Fibroblast of skin of back (primary cell): ENCODE results near the gene SASH3.
A peak's percentile ranks its signal among the peaks of the same experiment; 100 is the strongest.

Source experiments
- DNase-seq: peaks from one replicate; pipeline ENCODE4 v3.0.0-alpha.2; 2013

The SASH3 gene

DNA sequence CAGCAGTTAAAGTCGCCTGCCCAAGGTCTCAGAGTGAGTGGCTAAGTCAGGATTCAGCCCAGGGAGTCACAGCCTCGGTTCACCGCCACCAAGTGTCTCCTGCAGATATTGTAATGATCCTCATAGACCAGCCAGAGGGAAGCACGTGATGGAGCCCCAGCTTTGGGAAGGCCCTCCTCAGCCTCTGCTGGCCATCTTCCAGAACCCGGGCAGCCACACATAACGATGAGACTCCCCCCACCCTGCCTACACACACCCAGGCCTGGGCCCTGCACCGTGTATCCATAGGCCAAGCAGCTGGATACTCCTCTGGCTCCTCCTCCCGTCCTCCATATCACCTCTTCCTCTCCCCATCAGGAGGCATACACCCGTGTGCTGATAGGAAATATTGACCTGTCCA is 19.6 kb upstream of the SASH3 start:
- DNase-seq = no peak

DNA sequence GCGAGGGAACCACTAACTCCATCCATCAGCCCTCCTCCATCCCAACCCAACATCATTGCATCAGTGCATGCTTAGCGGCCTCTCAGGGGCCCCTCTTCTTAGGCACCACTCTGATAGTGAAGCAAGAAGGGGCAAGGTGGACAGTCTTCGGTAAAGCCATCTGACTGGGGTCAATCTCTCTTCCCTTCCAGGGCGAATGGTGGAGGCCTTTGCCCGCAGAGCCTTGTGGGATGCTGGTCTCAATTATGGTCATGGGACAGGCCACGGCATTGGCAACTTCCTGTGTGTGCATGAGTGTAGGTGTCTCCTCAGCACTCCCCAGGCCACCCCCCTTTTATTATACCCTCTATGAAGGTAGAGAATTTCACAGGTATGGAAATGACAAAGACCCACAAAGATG is 18.8 kb upstream of the SASH3 start:
- no peak for DNase-seq

DNA sequence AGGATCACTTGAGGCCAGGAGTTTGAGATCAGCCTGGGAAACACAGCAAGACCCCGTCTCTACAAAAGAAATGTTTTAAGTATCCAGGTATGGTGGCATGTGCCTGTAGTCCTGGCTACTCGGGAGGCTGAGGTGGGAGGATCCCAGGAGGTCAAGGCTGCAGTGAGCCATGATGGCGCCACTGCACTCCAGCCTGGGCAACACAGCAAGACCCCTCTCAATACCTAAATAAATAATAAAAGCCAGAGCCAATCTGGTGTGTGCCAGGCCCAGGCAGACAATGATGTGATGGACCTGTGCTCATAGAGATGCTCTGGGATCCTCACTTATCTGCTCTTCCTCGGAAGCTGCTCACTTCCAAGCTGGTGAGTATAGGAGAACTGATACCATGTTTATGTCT is 18.2 kb upstream of the SASH3 start:
- no peak for DNase-seq

DNA sequence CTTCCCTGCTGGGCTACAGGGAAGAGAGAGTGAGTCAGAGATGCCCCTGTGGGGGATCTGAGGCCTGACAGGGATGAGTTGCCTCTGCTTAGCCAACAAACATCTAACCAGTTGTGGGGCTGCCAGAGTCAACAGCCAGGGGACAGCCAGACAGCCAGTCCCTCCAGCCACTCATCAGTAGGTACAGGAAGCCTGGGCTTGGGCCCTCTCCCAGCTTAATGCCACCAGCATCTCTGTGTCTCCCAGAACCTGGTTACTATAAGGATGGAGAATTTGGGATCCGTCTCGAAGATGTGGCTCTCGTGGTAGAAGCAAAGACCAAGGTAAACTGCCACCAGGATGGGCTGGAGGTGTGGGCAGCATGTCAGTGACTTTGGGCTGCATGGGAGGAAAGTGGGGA is 17.3 kb upstream of the SASH3 start:
- peak; percentile 15 for DNase-seq

DNA sequence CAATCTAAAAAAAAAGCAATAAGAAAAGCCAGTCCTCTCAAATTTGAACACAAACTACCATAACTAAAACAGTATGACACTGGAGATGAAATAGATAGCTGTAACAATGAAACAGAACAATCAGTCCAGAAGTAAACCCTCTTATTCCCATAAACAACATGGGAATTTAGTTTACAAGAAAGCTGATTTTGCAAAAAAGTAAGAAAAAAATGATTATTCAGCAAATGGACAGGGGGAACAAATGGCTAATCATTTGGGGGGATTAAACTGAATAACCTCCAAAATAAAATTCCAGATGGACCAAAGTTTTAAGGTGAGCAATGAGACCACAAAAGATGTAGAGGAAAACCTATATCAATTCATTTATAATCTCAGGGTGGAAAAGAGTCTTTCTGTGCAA is 16.1 kb upstream of the SASH3 start:
- DNase-seq = no peak

DNA sequence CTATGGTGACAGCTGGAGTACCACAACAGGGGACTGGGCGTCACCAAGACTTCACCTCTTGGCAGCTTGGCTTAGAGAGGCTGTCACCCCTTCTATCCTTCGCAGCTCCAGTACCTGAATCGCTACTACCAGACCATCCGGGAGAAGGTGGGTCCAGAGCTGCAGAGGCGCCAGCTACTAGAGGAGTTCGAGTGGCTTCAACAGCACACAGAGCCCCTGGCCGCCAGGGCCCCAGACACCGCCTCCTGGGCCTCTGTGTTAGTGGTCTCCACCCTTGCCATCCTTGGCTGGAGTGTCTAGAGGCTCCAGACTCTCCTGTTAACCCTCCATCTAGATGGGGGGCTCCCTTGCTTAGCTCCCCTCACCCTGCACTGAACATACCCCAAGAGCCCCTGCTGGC is 11.6 kb upstream of the SASH3 start:
- no peak for DNase-seq

DNA sequence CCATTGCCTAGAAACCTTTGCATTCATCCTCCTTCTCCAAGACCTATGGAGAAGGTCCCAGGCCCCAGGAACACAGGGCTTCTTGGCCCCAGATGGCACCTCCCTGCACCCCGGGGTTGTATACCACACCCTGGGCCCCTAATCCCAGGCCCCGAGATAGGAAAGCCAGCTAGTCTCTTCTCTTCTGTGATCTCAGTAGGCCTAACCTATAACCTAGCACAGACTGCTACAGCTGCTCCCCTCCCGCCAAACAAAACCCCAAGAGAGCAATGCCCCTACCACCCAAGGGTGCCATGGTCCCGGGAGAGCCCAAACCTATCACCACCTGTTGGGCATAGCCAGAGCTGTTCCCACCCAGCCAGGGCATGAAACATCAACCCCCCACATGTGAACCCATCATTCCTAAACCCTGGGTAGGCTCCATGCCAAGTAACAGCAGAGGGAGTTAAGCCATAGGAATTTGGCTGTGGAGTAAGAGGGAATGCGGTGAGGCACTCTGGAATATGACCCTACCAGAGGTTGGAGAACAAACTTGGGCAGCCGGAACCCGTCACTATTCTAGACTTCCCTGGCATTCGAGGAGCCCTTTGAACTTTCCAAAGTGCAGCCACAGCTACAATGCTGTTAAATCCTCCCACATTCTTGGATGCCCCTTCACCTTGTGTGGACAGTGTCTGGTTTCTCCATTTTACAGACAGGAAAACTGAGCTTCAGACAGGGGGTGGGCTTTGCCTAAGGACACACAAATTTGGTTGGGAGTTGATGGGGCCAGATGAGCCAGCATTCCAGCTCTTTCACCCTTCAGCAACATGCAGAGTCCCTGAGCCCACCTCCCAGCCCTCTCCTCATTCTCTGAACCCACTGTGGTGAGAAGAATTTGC is 10.9 kb upstream of the SASH3 start:
- DNase-seq = peak; percentile 32

DNA sequence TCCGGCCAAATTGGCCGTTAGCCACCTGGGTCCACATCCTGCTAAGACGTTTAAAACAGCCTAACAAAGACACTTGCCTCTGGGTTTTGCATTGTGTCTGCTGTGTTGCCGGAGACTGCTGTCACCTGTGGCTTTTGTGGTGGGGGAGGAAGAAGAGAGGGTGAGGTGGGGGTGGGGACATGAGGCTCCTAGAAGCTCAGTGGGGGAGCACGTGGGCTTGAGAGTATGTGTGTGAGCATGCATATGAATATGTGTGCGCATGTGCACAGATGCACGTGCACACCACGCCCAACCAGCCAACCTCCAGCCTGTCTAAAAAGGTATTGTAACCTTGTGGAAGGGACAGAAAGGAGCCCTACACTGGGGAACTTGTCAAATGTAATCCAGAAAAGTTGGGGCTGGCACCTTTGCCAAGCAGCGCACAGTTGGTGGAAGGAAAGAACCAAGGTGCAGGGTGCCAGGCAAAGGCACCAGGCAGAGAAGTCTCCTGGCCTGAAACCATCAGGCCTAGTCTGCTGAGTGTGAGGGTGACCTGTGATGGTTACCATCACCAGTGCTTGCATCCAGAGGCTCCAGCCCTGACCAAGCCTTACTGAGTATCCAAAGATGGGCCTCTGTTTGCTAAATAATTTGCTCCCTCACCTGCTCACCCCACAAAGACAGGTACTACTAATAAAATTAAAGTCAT is 10.1 kb upstream of the SASH3 start:
- DNase-seq = no peak

DNA sequence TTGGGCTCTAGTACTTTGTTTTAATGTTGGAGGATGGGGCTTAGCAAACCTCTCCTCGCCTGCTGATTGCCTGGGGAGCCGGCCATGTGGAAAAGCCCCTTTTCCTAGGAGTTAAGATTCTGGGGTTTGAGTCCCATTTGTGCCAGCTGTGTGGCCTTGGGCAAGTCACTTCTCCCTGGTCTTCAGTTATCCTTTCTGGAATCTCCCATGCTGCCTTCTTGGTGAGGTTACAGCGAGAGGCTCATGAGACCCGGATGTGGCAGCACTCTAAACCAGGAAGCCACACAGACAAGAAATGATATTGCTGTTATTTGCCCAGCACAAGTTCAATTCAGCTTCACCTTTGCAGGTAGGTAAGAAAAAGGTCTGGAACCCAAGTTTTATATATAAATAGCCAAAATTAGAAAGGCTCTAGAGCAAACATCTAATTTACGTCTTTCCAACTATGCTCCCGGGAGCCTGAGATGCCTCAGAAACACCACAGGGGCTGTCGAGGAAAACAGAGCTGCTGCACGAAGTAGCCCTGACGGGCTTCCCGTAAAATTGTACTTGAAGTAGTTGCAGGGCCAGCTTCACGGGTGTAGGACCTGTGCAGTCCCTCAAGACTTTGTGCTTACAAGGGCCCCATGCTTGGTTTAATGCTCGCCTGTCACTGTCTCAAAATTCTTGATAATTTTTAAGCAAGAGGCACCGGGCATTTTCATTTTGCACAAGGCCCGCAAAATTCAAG is 8.3 kb upstream of the SASH3 start:
- DNase-seq = no peak

DNA sequence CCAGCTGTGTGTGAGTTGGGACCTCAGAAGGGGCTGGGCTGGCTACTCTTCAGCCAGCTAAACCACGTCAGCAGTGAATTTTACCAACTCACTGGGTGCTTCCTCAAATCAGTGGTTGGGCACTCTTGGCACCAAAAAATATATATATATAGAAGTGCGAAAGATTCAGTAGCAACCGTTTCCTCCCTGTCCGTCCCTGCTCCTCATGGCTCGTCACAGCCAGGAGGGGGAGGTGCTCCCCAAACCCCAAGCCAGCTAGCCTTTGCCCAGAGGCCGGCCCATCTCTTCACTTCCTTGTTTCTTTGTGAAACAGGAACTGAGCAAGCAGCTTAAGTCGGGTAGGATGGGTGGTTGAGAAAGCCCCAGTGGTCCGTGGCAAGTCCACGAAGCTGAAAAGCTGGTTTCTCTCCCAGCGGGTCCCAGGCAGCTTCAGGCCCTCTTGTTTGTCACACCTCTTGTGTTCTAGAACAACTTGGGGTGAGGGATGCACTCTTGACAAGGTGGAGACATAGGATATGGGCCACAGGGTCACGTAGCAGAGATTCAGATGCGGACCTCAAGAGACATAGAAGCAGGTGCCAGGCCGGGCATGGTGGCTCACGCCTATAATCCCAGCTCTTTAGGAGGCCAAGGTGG is 6.8 kb upstream of the SASH3 start:
- DNase-seq = no peak

DNA sequence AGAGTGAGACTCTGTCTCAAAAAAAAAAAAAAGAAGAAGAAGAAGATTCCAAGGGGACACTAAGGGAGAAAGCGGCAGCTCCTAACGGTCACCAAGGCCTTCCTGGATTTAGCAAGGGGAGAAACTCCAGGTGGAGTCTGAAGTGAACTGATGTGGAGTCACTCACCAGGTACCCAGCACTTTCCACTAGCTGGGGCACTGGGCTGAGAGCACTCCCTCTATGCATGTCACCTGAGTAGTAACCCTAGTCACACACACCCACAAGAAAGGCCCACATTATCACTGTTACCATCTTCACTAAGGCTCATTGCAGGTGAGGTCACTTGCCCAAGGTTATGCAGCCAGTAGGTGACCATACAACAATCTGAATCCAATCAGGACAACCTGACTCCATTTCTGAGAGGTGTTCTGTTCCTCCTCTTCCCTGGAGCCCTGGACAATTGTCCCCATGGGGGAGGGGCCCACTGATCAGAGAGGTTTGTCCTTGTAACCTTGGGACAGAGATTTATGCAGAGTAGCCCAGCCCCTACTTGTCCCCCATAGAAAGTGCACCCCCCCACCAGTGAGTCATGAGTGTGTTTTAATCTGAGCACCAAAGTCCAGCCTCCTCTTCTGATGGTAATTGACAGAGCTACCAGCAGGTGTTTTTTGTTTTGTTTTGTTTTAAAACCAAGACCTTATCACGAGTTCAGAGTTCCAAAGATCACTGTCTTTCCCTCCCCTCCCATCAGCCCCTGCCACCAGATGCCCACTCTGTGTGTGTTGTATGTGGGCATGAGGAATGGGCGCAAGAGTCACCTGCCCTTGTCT is 5.9 kb upstream of the SASH3 start:
- DNase-seq = no peak

DNA sequence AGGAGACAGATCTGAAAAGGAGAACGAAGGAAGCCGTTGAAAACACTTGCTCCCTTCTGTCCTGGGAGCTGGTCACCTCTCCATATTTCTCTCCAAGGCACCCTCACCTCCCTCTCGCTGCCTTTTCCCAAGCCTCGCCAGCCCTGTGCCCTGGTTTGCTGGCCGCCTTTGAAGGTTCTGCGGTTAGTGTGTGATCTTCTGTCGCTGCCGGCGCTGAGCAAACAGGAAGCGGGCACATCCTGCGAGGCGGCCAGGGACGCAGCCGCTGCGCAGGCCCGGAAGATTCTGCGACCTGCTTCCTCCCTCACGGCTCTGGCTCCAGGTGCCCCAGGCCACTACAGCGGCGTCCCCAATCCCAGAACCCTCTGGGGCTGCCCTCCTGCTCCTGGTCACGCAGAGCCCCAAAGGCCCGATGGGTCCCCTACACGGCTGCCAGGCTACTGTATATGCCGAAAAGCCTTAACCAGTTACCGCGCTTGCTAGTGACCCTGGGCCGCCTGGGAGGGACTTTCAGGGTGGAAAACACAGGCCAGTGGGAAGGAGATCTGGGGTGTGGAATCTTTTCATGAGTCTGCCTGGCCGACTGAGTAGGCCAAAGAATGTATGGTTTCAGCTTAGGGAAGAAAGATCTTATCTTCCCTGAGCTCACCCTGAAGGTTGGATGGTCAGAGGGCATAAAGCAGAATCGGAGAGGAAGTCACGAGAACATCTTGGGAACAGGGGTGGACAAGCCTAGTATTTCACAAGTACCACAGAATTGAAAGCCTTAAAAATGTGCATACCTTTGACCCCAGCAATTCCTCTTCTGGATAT is 2.3 kb upstream of the SASH3 start:
- DNase-seq = peak; percentile 4

DNA sequence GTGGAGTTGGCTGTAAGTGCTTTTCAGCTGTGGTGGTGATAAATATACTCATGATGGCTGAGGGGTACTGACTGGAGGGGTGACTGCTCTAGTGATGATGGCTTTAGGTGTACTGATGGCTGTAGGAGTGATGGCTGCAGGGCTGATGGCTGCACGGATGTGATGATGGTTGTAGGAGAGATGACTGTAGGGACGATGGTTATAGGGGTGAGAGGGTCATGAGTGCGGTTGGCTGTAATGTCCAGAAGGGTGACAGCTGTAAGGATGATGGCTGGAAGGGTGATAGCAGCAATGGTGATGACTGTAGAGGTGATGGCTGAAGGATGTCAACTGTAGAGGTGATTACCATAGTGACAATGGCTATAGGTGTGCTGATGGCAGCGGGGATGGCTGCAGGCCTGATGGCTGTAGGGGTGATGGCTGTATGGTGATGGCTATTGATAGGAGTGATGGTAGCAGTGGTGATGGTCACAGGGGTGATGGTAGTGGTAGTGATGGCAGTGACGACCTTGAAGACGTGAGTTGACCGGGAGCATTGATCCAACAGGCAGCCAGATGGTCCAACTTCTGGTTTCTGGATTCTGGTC is 570 bp upstream of the SASH3 start:
- DNase-seq = no peak

DNA sequence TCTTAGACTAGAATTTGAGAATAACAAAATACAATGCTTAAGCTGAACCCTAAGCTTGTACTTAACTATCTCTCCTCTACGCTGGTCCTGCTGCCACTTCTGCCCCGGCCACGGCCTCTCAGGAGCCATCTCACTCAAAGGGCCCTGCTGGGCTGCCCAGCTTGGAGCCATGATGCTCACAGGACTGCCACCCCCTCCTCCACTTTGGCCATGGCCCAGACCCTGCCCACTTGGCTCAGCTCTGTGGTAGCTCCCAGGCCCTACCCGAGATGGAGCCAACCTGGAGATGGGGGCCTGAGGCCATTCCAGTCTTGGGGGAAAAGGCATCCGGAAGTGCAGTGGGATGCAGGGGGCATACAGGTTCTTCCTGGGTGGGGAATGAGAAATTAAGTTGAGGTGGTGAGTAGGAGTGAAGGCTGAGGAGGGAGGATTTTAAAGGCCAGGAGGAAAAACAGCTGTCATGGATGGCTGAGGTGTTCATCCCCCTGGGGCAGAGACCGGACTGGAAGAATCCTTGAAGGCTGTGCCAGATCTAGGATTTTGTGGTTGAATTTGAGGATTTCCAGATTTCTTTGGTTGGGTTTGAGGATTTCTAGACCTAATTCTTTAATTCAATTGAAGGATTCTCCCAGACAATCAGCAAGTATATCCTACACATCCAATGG is 824 bp downstream of the SASH3 start:
- DNase-seq = no peak

DNA sequence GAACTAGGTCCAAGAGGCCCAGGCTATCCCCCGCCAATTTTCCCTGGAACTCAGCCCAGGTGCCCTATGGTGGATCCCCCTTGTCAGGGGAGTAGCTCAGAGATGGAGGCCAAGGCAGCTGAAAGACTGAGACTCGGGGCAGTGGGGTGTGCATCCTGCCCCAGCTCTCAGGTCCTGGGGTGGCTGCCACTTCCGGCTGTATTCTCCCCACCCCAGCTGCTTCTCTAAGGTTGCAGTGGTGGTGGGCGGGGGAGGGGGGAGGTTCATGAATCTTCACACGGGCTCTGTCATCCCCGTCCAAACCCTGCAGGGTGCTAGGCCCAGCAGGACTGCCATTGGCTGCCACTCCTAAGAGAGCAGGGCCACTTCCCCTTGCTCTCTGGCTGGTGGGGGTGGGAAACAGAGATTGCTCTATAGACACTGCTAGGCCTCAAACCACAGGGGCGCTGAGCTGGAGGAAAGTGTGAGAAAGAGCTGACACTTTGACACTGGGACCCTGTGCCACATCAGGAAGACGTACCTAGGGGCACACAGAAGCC is 1.5 kb downstream of the SASH3 start:
- no peak for DNase-seq

DNA sequence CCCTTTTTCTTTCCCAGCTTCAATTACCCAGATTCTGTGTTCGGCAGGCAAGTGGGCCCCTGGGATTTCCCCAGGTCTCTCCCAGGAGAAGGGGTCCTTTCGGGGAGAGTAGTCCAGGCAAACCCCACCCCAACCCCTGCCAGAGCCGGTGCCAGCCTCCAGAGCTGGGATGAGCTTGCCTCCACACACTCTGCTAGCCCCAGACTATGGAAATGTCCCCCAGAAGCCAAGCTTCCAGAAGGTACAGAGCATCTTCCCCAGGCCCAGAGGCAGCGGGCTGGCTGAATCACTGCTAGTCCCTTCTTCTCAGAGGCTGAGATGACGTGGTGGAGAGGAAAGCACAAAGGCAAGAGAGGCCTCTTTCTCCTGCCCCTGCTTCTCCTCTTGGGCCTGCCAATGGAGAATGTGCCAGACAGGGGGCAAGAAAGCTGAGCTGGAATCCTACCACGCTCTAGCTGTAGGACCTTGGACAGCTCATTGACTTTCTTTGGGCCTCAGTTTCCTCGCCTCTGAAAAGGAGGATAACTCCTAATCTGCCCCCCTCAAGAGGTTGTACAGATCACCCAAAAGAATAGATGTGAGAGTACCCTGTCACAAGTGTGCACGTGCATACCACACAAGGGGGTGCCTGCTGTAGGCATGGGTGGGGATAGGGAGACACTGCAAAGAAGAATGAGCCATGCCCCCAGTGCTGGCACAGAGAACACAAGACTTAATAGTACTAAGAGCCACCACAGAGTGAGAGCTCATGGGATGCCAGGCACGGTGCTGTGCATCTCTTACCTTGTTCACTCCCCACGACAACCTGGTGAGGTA is 2.1 kb downstream of the SASH3 start:
- DNase-seq = no peak

DNA sequence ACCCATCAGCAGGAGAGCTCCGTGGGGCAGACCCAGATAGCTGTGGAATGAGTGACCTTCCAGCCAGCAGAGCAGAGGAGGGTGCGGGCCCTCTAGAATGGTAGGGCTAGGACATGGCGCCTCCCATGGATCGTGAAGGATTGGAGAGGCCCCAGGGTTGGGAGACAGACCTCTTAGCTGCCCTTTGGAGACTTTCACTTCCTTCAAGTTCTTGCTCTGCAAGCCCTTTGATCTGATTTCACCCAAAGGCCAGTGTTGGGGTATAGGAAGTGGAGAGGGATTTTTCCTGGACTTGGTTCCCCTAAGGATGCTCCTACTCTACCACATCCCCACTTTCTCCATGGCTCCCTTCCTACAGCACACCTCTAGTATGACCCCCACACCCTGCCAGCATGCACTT is 3.0 kb downstream of the SASH3 start:
- no peak for DNase-seq

DNA sequence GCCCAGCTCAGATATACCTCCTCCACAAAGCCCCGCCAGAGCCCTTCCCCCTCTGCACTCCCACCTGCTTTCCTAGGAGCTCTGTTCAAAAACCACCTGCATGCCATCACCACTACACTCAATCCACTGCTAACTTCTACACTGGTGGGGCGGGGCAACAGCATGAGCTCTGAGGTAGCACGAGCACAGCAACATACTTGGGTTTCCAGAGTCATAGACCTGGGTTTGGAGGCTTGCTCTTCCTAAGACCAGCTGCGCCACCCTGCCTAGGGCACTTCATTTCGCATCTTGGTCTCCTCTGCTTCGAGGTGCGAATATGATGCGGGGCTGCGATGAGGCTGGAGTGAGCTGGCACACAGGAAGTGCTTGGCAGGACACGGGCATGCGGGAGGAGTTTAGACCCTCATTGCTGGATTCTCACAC is 3.6 kb downstream of the SASH3 start:
- no peak for DNase-seq

DNA sequence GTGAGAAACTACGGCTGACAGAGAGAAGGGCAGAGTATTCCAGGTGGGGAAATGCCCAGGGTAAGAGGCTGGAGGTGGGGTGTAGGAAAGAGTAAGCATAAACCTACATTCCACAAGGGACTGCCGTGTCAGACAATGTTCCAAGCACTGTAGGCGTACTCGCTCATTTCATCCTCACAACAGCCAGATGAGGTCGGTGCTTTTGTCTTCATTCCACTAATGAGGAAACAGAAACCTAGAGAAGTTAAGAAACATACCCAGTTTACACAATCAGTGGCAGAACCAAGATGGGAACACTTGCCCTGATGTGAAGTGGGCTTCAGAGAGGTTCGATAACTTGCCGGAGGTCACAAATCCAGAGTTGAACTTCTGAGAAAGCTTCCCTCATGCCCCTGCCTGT is 4.6 kb downstream of the SASH3 start:
- DNase-seq = no peak
